Fibroblast of skin of left biceps (primary cell): Measurements from ENCODE around the gene PPP4R1.
"Not testable (repeated sequence)": the region's sequence is repeated elsewhere in the genome, so short reads cannot be mapped to it uniquely, and the experiment has no call there.

Source experiments
- DNase-seq, 2 experiments: peaks; one replicate each; pipeline ENCODE4 v3.0.0-alpha.2; 2013; ENCODE audit warnings: low read depth in 2 of 2

PPP4R1 gene

DNA sequence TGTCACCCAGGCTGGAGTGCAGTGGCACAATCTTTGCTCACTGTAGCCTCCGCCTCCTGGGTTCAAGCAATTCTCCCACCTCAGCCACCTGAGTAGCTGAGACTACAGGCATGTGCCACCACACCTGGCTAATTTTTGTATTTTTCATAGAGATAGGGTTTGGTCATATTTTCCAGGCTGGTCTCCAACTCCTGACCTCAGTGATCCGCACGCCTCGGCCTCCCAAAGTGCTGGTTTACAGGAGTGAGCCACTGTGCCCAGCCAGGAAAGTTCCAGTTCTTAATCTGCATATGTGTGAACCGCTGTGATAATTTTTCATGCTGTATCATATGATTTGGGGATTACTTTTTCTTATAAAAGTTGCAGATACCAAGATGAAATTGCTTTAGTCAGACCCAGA is 14.6 kb upstream of the PPP4R1 start:
- DNase-seq = no peak

DNA sequence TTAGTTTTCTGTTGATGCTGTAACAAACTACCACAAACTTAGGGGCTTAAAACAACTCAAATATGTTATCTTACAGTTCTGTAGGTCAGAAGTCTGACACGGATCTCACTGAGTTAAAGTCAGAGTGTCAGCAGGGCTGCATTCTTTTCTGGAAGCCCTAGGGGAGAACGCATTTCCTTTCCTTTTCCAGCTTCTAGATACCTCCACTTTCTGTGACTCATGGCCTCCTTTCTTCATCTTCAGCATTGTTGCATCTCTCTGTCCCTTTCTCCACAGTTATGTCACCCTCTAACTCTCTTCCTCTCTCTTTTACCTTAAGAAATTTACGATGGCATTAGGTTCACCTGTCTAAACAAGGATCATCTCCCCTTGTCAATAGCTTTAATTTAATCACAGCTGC is 13.3 kb upstream of the PPP4R1 start:
- DNase-seq = no peak

DNA sequence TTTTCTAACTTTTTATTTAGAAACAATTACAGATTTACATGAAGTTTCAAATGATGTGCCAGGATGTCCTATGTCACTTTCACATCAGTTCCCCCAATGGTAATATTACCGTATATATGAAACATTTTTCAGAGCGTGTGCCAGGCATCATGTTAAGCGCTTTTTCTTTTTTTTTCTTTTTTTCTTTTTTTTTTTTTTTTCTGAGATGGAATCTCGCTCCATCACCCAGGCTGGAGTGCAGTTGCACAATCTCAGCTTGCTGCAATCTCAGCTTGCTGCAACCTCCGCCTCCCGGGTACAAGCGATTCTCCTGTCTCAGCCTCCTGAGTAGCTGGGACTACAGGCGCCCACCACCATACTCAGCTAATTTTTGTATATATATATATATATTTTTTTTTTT is 5.6 kb upstream of the PPP4R1 start:
- DNase-seq = no peak

DNA sequence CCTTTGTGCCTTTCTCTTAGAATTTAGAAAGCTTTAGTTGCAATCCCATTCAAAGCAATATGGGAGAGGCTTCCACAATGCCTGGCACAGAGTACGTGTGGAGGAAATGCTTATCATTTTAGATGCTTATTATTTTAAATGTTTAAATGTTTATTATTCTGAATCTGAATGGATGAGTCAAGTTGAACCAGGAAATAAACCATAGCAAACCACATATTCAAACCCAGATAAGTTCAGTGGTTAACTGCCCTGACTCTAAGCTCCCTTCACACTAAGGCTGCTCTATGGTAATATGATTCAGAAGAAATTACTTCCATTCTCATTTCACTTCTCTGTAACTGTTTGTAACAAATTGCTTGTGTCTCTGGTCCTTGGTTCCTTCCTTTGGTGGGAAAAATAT is 5.2 kb upstream of the PPP4R1 start:
- DNase-seq = no peak

DNA sequence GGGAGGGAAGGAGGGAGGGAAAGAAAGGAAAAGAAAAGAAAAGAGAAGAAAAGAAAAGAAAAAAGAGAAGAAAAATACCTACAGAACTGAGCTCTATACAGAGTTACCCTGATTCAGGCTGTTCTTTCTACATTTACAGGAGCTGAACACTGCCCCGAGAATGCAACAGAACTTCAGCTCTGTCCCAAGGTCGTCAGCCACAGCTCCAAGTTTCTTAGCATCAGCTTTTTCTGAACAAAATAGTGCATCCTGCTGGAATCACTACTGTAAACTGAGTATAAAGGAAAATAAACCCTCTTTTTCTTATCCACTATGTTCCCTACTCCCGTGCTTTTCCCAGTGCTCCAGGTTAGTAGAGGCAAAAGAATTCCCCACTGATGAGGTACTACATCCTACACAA is 4.7 kb upstream of the PPP4R1 start:
- DNase-seq = no peak

DNA sequence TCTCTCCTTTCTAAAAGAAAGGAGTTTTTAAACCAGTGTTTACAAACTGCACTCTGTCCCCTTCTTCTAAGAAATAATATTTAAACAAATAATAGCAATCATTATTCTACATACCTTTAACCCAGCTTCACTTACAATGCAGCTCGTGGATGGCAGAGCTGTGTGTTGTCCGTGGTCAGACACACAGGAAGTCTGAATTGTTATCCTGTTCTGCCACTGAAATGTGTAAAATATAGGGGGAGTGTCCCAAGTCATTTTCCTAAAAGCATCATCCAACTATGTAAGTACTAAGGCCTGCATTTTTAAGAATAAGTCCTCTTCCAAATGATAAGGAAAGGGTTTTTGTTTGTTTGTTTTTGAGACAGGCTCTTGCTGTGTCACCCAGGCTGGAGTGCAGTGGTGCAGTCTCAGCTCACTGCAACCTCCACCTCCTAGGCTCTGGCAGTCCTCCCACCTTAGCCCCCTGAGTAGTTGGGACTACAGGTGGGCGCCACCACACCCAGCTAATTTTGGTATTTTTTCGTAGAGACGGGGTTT is 2.7 kb upstream of the PPP4R1 start:
- DNase-seq = no peak

DNA sequence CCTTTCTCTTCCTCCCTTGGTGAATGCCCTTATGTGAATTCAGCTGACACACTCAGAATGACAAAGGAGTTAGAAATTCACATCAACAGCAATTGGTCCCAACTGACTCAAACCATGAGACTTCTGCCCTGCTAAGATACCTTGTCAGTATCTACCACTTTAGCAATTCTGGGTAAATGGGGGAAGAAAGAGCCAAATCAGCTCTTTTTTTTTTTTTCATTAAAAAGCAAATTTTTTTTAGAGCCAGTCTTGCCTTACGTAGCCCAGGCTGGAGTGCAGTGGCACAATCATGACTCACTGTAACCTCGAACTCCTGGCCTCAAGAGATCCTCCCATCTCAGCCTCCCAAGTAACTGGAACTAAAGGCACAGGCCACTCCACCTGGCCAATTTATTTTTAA is 1.7 kb upstream of the PPP4R1 start:
- DNase-seq = no peak

DNA sequence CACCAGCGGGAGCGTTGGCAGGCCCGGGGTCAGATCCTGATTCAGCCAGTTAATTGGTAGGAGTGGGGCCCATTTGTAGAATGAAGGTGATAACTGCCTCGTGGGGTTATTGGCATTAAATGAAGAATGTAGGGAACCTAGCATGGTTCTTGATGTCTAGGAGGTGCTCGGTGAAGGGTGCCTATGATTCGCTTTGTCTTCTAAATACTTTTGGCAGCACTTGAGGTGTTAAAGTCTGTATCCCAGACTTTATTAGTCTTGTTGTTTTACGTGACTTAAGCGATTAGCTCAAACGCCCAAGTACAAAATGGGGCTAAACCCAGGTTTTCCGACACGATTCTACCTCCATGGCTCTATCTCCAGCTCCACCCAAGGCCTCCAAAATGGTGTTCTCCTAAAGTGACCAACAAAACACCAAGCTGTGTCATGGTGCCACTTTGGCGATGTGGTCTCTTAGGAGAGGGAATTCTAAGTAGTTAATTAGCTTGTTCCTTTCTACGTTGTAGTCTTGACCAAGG is 980 bp upstream of the PPP4R1 start:
- DNase-seq = no peak

DNA sequence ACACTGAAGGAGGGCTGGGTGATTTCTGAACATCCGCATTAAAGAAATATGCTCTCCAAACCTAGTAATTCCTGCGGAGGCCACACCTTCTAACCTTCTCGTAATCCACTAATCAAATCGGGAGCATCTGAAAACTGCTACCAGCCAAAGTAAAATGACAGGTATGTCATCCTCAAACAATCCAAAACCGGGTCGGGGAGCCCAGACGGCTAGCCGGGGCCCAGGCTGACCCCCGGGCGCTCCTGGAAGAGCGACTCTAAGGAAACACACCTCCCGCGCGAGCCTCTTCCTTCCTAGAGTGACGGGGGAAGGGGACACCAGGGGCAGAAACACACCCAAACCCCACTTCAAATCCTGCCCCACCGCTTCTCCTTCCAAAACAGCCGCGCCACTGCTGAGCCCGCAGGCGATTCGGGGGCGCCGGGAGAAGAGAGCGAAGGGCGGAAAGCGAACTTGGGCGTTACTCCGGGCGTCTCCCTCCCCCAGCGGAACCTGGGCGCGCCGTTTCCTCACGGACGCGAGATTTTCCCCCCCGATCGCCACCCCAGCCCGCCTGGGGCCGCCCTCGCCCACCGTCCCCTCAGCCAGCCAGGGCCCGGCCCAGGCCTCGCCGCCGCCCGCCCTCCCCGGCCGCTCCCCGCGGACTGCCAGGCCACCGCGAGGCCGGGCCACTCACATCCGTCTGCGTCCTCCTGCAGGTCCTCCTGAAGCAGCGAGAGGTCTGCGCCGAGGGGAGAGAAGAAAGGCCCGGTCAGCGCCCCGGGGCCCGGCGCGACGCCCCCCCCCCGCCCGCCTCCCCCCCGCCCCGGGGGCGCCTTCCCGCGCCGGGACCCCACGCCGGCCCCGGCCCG is 584 bp downstream of the PPP4R1 start:
- DNase-seq = no peak

DNA sequence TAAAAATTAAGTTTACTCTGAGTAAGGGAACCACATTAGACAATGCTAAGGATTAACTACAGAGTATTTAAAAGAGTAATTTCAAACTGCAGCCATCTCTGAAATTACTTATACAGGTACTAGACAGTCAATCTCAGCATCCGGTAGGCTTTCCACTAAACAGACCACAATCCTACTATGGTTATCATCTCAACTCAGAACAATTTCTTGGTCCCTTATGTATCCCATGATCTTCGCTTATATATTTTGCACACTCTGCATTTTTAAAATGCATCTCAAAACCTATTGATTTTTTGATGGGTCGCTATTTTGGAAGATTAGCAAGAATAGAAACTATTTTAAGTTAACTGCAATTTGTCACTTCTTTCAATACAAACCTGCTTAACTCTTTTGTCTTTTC is 1.4 kb downstream of the PPP4R1 start:
- no peak for DNase-seq

DNA sequence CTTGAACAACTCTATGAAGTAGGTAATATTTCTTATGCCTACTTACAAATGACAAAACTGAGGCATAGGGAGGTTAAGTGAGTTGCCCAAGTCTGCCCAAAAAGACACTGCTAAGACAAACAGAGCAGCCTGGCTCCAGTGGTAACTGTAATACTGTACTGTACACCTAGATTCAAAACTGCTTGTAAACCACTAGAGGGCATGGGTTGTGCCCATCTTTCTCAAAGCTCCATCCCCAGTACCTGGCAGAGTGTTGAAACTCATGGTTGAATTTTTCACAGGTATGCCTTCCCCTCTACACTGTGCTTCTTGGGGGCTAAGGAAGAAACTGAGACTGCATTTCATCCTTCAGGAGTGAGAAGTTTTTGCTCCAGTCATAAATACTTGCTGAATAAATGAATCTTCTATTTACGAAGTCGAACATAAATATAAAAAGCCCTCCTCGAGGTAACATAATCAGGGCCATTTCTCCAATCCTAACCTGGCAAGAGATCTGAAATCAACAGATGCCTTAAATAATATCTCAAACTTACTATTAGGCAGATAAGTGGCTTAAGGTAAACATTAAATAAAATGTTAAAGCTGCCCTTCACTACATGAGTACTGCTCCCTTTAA is 2.0 kb downstream of the PPP4R1 start:
- no peak for DNase-seq

DNA sequence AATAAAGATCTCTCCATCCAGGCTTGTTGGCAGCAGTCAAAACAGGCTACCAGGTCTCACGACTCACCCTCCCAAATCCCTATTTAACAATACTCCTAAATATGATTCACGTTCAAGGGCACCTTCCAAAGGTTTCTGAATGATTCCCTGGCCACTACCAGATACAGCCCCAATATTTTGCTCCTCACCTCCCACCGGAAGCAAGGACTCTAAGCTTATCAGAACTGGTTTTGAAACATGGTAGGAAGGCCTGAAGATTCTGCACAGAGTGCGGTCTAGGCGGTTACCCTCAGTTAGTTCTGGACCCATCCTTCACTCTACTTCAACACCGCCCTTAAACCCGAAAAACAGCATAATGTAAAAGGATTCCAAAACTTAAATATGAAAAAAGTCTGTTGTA is 5.2 kb downstream of the PPP4R1 start:
- no peak for DNase-seq

DNA sequence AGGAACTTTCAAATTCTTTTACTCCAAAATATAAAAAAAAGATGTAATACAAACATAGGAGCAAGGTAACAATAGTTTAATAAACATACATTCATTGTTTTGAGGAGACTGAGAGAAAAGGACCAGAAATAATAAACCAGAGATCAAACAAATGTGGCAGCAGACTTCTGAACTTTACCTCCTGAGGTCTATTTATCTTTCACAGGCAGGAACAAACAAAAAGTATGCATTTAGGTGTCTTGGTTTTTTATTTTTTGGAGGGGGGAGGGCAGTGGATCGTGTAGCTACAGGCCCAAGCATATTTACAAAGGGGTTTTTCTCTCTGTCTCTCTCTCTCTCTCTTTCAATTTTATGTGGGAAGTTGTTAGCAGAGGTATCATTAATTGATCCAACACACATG is 5.6 kb downstream of the PPP4R1 start:
- no peak for DNase-seq

DNA sequence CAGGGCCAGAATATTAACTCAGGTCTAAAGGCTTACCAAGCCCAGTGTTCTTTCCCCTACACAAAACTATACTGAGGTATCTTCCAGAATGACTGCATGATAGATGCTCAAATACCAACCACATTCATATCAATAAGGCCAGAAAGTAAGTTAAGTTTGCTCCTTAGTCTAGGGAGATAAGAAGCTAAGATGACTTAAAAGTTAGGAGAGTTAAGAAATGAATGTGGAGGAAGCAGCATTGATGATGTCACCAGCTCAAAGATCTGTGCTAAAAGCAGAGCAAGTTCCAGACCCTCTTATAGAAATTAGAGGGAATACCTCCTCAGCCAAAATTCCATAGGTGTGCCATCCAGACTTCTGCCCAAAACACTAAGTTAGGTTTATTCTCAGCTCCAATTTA is 6.1 kb downstream of the PPP4R1 start:
- DNase-seq = no peak

DNA sequence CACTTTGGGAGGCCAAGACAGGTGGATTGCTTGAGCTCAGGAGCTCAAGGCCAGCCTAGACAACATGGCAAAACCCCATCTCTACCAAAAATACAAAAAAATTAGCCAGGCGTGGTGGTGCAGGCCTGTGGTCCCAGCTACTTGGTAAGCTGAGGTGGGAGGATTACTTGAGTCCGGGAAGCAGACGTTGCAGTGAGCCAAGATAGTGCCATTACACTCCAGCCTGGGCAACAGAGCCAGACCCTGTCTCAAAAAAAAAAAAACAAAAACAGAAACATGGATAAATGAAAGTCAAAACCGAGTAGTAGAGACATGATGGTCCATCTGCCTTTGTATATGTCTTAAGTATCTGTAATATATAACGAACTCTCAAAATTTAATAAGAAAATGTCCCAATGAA is 7.2 kb downstream of the PPP4R1 start:
- DNase-seq = not testable (repeated sequence)

DNA sequence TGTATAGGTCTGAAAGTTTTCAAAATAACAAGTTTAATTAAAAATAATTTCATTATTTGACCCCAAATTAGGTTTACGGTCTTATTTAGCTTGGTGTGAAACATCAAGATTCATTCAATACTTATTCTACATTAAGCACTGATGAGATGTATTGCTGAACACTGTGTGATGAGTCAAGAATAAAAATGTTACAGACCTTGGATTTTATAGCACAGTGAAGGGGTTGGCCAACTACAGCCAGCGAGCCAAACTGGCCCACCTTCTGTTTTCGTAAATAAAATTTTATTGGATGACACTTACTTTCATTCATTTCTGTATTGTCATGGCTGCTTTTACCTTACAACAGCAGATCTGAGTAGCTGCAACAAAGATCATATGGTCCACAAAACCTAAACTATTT is 8.3 kb downstream of the PPP4R1 start:
- DNase-seq = no peak

DNA sequence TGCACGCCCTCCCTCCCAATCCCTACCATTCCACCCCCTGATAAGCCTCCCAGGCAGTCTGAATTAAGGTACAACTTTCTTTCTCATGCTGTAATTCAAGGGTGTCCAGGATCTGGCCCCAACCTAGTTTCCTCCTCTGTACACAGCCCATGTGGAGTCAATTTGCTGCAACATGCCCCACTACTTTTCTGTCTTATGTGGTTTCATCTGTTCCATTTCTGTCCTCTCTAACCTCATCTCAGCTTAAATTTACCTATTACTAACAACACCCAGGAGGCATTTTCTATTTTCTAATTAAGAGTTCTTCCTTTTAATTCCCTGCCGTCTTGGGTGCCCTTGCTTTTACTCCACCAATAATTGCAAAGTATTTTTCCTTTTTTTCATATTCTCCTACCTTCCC is 10.0 kb downstream of the PPP4R1 start:
- DNase-seq = no peak

DNA sequence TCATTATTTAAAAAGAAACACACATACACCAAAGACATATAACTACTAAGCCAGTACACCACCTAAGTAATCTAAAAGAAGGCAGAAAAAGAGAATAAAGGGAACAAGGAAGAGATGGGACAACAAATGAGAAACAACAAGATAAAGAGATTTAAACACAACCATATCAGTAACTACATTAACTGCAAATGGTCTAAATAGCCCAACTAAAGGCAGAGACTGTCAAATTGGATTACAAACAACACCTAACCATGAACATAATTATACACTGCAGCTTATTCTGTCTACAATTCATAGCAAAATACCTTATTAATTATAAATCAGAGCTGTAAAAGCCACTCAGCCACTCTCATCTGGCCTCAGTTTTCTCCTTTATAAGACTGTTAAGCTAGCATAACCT is 15.0 kb downstream of the PPP4R1 start:
- no peak for DNase-seq

DNA sequence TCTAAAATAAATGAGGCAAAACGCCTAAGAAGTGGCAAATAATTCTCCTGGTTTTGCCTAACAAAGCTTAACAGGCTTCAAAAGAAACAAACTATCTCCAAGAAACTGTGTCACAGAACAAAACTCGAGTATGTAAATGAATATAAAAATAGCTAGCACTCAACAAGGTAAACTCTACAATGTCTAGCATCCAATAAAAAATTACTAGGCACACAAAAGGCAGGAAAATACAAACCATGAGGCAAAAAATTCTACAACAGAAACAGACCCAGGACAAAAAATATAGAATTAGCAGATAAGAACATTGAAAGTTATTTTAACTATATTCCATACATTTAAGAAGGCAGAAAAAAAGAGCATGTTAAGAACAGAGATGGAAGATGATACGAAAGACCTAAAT is 16.8 kb downstream of the PPP4R1 start:
- no peak for DNase-seq

DNA sequence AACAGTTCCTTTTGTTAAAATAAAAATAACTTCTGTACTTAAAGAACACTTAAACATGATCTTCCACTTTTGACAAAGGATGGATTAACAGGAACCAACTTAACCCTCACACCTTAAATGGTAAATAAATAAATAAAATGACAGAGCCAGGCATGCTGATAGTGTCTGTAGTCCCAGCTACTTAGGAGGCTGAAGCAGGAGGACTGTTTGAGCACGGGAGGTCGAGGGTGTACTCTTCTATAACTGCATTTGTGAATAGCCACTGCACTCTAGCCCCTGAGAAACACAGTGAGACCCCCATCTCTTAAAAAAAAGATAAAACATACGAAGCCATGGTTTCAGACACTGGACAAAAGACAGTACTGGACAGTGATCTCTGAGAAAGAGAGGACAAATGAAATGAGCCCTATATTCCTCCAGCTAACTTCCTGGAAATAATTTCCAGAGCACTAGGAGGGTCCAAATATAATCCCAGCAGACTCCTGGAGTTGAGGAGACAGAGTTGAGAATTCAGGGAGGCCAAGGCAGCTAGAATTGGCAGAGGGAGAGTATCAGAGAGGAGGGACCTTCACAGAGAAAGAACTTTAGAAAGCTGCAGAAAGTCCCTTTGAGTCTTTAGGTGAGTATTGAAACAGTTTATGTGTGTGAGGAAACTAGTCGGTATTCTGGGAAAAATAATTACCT is 17.4 kb downstream of the PPP4R1 start:
- no peak for DNase-seq

DNA sequence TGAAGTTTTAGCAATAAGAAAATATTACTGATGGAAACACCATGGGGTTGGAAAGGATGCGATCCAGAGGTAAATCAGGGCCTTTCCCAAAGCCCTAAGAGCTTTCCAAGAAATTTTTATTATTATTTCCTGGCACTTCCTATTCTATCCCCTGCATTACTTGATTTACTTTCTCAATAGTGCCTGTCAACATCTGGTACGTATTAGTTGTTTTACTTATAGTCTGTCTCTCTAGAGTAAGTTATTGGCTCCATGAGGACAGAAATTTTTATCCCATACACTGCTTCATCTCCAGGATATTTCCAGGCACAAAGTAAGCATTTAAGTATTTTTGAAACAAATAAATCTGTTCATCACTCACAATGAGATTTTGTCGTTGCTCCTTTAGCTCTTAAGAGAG is 18.1 kb downstream of the PPP4R1 start:
- DNase-seq = peak; percentile 60 to 64

DNA sequence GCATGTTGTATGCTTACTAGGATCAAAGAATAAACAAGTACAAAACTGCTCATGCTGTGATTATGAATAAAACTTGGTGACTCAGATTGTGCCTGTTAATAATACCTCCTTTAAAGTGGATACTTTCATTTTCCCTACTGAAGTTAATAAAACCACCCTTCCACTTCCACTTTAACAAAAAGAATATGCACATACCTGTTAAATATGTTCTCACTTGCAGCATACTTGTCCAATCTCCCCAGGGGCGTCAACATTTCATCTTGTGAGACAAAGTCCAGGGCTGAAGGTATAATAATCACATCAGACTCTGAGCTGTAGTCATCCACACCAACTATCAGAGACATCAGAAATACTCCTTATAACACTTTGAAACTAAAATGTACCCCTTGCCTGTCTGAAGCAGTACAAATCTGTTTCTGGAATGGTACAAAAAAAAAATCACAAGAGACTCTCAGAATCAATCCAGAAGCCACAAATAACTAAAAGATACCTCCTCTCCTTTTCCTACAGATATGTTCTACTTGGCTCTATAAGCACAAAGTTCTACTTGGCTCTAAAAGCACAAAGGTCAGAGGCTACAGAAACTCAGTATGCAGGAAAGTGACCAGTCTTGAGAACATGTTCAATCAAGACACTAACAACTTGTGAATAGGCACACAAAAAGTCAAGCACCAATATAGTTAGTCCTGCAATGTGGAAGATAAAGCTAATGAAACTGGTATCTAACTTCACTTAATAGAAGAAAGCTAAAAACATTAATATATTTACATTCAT is 19.3 kb downstream of the PPP4R1 start:
- DNase-seq = no peak
